ENCODE measurements around the gene ZNF442.
"Not testable (repeated sequence)": the region's sequence is repeated elsewhere in the genome, so short reads cannot be mapped to it uniquely, and the experiment has no call there.

Gene ZNF442

GRCh38 chr19:12331211-12331941 is 34.1 kb downstream of the ZNF442 start:
- DNase-seq: peak; percentile 11

GRCh38 chr19:12330340-12330739 is 35.1 kb downstream of the ZNF442 start:
- DNase-seq: no peak

- no peak for DNase-seq
Observed at GRCh38 chr19:12325690-12326089, 39.8 kb downstream of the ZNF442 start.

- DNase-seq: no peak
Observed at GRCh38 chr19:12318782-12319413, 46.6 kb downstream of the ZNF442 start.

- no peak for DNase-seq
Observed at GRCh38 chr19:12314553-12314952, 50.9 kb downstream of the ZNF442 start.

GRCh38 chr19:12308891-12309290 is 56.6 kb downstream of the ZNF442 start:
- DNase-seq: not testable (repeated sequence)

All from right kidney (tissue), 1 donor.